Panc1 (cell line): Measurements from ENCODE around the gene CYB5R4. TPM values are rescaled to one million over a fixed set of nuclear protein-coding genes. Genes with fewer than 3 reads are reported as not detected.
"Not testable (repeated sequence)": the region's sequence is repeated elsewhere in the genome, so short reads cannot be mapped to it uniquely, and the experiment has no call there.

Source experiments
- ATAC-seq: fragments of 200-7000 bp; cut with Tn5 transposase; 2 replicates; pipeline ENCODE4 v1.9.1; 2020; ENCODE audit warnings: mild to moderate bottlenecking, moderate library complexity
- BruUV-seq: library from RNA; stranded (reverse); fragments of 400-500 nt; replicated peaks from 2 replicates; lab custom pipeline; 2021; lab: Mats Ljungman, UMichigan
- CTCF ChIA-PET: fragments of 300-600 bp; sonication (Branson Sonifier 250); formaldehyde crosslinking; loops from one replicate; lab custom pipeline; 2022; ENCODE audit warnings: antibody characterized with exemption; lab: Charles Lee
- POLR2A ChIA-PET: fragments of 300-600 bp; sonication (Branson Sonifier 250); formaldehyde crosslinking; loops from one replicate; lab custom pipeline; 2022; ENCODE audit warnings: antibody characterized with exemption; lab: Charles Lee
- DNase-seq: peaks from one replicate; pipeline ENCODE4 v3.0.0-alpha.2; 2010; ENCODE audit warnings: low read depth, low spot score
- H3K27ac ChIP-seq: 2 replicates; pipeline ENCODE4 v1.5.1; 2011; ENCODE audit warnings: mild to moderate bottlenecking, low read length, inconsistent platforms
- H3K27me3 ChIP-seq: fragments of 200-500 bp; sonication (Bioruptor generic); 2 replicates; pipeline ENCODE4 v1.6.0; 2014; ENCODE audit warnings: low read length, inconsistent platforms; ENCODE audit not compliant: control insufficient read depth, insufficient read depth
- H3K36me3 ChIP-seq: fragments of 200-500 bp; sonication (Bioruptor generic); 2 replicates; pipeline ENCODE4 v1.5.1; 2014; ENCODE audit warnings: inconsistent platforms, mild to moderate bottlenecking, low read length, moderate library complexity; ENCODE audit not compliant: control insufficient read depth, insufficient read depth
- H3K4me1 ChIP-seq: 2 replicates; pipeline ENCODE4 v1.5.1; 2011; ENCODE audit warnings: inconsistent platforms, mild to moderate bottlenecking, low read length, moderate library complexity; ENCODE audit not compliant: control insufficient read depth, insufficient read depth
- H3K4me3 ChIP-seq, 2 experiments: 2 replicates each; pipeline ENCODE4 v1.5.1; 2011 to 2012; ENCODE audit warnings: low read depth in 2 of 2, low read length in 2 of 2, mild to moderate bottlenecking in 2 of 2, inconsistent platforms in 1 of 2, moderate library complexity in 1 of 2
- H3K9me3 ChIP-seq: fragments of 200-500 bp; sonication (Bioruptor generic); 2 replicates; pipeline ENCODE4 v1.5.1; 2014; ENCODE audit warnings: low read depth, mild to moderate bottlenecking, inconsistent platforms, low read length, moderate library complexity; ENCODE audit not compliant: control insufficient read depth, insufficient read depth
- CTCF ChIP-seq: fragments of 450-650 bp; IDR thresholded peaks from 2 replicates; pipeline ENCODE4 v1.5.1; 2017; ENCODE audit warnings: mild to moderate bottlenecking
- POLR2AphosphoS5 ChIP-seq: IDR thresholded peaks from 2 replicates; pipeline ENCODE4 v1.6.1; 2012; ENCODE audit warnings: mild to moderate bottlenecking, low read depth, low read length, moderate library complexity
- REST ChIP-seq, 2 experiments: IDR thresholded peaks; 2 replicates each; pipeline ENCODE4 v1.6.1; 2011 to 2012; ENCODE audit warnings: low read depth in 2 of 2, control low read depth in 1 of 2, low read length in 1 of 2, mild to moderate bottlenecking in 1 of 2, moderate library complexity in 1 of 2; ENCODE audit not compliant: insufficient read depth in 1 of 2
- SIN3A ChIP-seq: IDR thresholded peaks from 2 replicates; pipeline ENCODE4 v1.6.1; 2012; ENCODE audit warnings: low read depth, mild to moderate bottlenecking, low read length, moderate library complexity, borderline replicate concordance; ENCODE audit not compliant: insufficient read depth
- TCF7L2 ChIP-seq: IDR thresholded peaks from 2 replicates; pipeline ENCODE4 v1.6.1; 2011; ENCODE audit warnings: mild to moderate bottlenecking, low read depth, low read length, inconsistent platforms
- in situ Hi-C: cut with HindIII; loops from 2 replicates; pipeline ENCODE4 v1.10.0; 2016; ENCODE audit warnings: low sequenced_read_pairs, low pct_unique_long_range_greater_than_20kb
- intact Hi-C: fragments of 100-400 bp; cut with micrococcal nuclease; formaldehyde crosslinking; loops from one replicate; pipeline ENCODE4 v1.10.0; 2022; ENCODE audit not compliant: unreplicated experiment
- total RNA-seq: library from RNA; stranded (reverse); gene quantifications from one replicate; pipeline ENCODE4 v1.2.1, GENCODE V29; 2021; ENCODE audit not compliant: unreplicated experiment

Gene CYB5R4
- total RNA-seq, 1 experiment from 2014 or later: 31.7 TPM

- ATAC-seq: no peak
- CTCF ChIA-PET: no interaction called here
Observed at GRCh38 chr6:83904395-83904794, 44.9 kb downstream of the CYB5R4 start.

GRCh38 chr6:83905648-83906047, 46.2 kb downstream of the CYB5R4 start:
- Histone ChIP-seq H3K4me1 (no peaks in the 10 kb centered on the region; the same call in 1 of the 2 replicates), H3K9me3 (peaks cover 13% of the 10 kb centered on the region; the same call in 1 of the 2 replicates), H3K27me3 (no peaks in the 10 kb centered on the region), H3K4me3 (no peak overlapping the region), H3K36me3 (no peaks in the 10 kb centered on the region), H3K27ac (no peak overlapping the region)
- ChIA-PET POLR2A (no interaction called here), CTCF (no interaction called here)
- BruUV-seq: no TSS peak
- in situ Hi-C loops: no loop called here
- TF ChIP-seq POLR2AphosphoS5 (no peak), REST (IDR thresholded peaks at IDR 0.05; ENCODE audit: insufficient read depth in 1 of 2, low read depth in 2 of 2, low read length in 1 of 2) (no peak), SIN3A (no peak), CTCF (no peak), TCF7L2 (no peak)
- DNase-seq (no peak), ATAC-seq (no peak)
- intact Hi-C loops: no loop called here

More at GRCh38 chr6:83904395-83904794, 44.9 kb downstream of the CYB5R4 start:
- no peak overlapping the region for H3K27ac ChIP-seq
- POLR2A ChIA-PET: no interaction called here
- intact Hi-C loops: no loop called here
- no peak overlapping the region for H3K4me3 ChIP-seq
- H3K9me3 ChIP-seq: peaks cover 13% of the 10 kb centered on the region; the same call in 1 of the 2 replicates
- no peak for DNase-seq
- no peaks in the 10 kb centered on the region for H3K4me1 ChIP-seq
- H3K36me3 ChIP-seq: no peaks in the 10 kb centered on the region
- in situ Hi-C loops: no loop called here
- H3K27me3 ChIP-seq: no peaks in the 10 kb centered on the region
- BruUV-seq: no TSS peak
- TF ChIP-seq CTCF: no peak
- TF ChIP-seq SIN3A: no peak
- TF ChIP-seq TCF7L2: no peak
- no peak for TF ChIP-seq REST (IDR thresholded peaks at IDR 0.05; ENCODE audit: insufficient read depth in 1 of 2, low read depth in 2 of 2, low read length in 1 of 2)
- no peak for TF ChIP-seq POLR2AphosphoS5

- H3K9me3 ChIP-seq: peaks cover 13% of the 10 kb centered on the region; the same call in 1 of the 2 replicates
- H3K27me3 ChIP-seq, BruUV-seq, in situ Hi-C loops, H3K27ac ChIP-seq, H3K4me1 ChIP-seq, DNase-seq, ATAC-seq, CTCF ChIA-PET, H3K4me3 ChIP-seq, intact Hi-C loops, H3K36me3 ChIP-seq, POLR2A ChIA-PET: not testable (repeated sequence)
Observed at GRCh38 chr6:83907623-83908390, 48.3 kb downstream of the CYB5R4 start.
